Endodermal cell (in vitro differentiated cells): ENCODE data around the gene LIPC. TPM values are rescaled to one million over a fixed set of nuclear protein-coding genes. Genes with fewer than 3 reads are reported as not detected.

Source experiments
- DNase-seq: peaks from one replicate; pipeline ENCODE4 v3.0.0-alpha.2; 2017
- H3K27ac ChIP-seq: 2 replicates; pipeline ENCODE4 v1.5.1; 2013; ENCODE audit warnings: mild to moderate bottlenecking, low read depth, low read length, moderate library complexity
- H3K27me3 ChIP-seq: 2 replicates; pipeline ENCODE4 v1.6.1; 2013; ENCODE audit warnings: mild to moderate bottlenecking, low read length, moderate library complexity; ENCODE audit not compliant: insufficient read depth, control insufficient read depth, poor library complexity, severe bottlenecking
- H3K36me3 ChIP-seq: 2 replicates; pipeline ENCODE4 v1.7.0; 2013; ENCODE audit warnings: mild to moderate bottlenecking, low read length, moderate library complexity; ENCODE audit not compliant: control insufficient read depth, insufficient read depth
- H3K4me1 ChIP-seq: one replicate; pipeline ENCODE4 v1.7.0; 2013; ENCODE audit warnings: low read length; ENCODE audit not compliant: control insufficient read depth, insufficient read depth
- H3K4me3 ChIP-seq: 2 replicates; pipeline ENCODE4 v1.5.1; 2013; ENCODE audit warnings: mild to moderate bottlenecking, low read length, moderate library complexity
- H3K9ac ChIP-seq: 2 replicates; pipeline ENCODE4 v1.6.1; 2013; ENCODE audit warnings: mild to moderate bottlenecking, low read length, moderate library complexity; ENCODE audit not compliant: poor library complexity, severe bottlenecking; ENCODE audit errors: extremely low read depth
- H3K9me3 ChIP-seq: 2 replicates; pipeline ENCODE4 v1.6.1; 2013; ENCODE audit warnings: mild to moderate bottlenecking, low read length, moderate library complexity; ENCODE audit not compliant: control insufficient read depth
- H3K27ac Mint-ChIP-seq: 2 replicates; pipeline ENCODE4 v1.8.0; 2020; ENCODE audit warnings: mixed read lengths
- H3K27me3 Mint-ChIP-seq: 2 replicates; pipeline ENCODE4 v1.8.0; 2021; ENCODE audit warnings: mild to moderate bottlenecking, mixed read lengths; ENCODE audit not compliant: insufficient read depth
- H3K36me3 Mint-ChIP-seq: 2 replicates; pipeline ENCODE4 v1.8.0; 2020; ENCODE audit warnings: low read depth, mixed read lengths
- H3K4me1 Mint-ChIP-seq: 2 replicates; pipeline ENCODE4 v1.8.0; 2020; ENCODE audit warnings: mixed read lengths
- H3K4me3 Mint-ChIP-seq: 2 replicates; pipeline ENCODE4 v1.8.0; 2020; ENCODE audit warnings: mild to moderate bottlenecking, moderate library complexity, mixed read lengths
- H3K9me3 Mint-ChIP-seq: 2 replicates; pipeline ENCODE4 v1.8.0; 2020; ENCODE audit warnings: mild to moderate bottlenecking, mixed read lengths
- WGBS, 2 experiments: methylation state at CpG; one replicate each; pipeline versions ENCODE4 v1.1.5 to v1.1.7; 2013; ENCODE audit warnings: missing lambda C conversion rate in 2 of 2, mixed read lengths in 1 of 2; ENCODE audit not compliant: insufficient coverage in 1 of 2, insufficient read length in 1 of 2; 5-methylcytosine and 5-hydroxymethylcytosine counted together
- total RNA-seq, 2 donors: library from RNA; stranded (reverse); fragmentation: NEBNext Ultra II Directional in 1 of 2; extraction: Animal tissue kit (Norgen Biotek cat#: 25700) in 1 of 2; gene quantifications; 2 replicates in 1 of 2; 3 replicates in 1 of 2; pipeline ENCODE4 v1.2.1, GENCODE V29; 2021
- TF ChIP-seq, protein P1 (sequence below): fragments of 200-600 bp; sonication (generic); conservative IDR thresholded peaks from 2 replicates; pipeline ENCODE4 v1.5.0; 2021; ENCODE audit warnings: antibody characterized with exemption, mild to moderate bottlenecking

Gene LIPC
- total RNA-seq, 2 donors from 2014 or later: not detected

DNA sequence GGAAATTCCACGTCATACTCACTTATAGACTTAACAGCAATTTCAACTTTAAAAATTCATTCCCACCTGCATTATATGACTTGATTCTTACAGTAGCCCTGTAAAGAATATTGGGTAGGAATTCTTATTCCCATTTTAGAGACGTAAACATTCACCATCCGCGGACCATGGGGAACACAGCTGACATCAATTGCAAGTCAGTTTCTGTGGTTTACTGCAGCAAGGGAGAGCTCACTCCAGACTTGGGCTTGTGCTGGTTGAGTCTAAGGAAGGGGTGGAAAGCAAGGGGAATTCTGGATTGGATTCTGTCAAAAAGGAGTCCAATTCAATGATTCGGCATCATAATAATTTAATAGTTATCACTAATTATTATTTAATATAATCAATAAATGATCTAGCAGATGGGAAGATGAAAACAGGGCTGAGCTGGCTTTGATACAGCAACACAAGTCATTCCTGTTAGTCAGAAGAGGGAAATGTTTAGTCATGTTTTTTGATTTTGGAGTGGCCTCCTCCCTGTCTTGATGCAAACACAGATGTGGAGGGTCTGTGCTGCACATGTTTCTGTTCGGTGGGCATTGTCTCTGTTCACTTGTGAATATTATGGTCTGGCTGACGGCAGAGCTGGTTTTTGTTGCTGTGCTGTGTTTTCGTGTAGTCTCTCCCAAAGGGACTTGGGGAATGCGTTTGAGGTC is 9.7 kb downstream of the LIPC start:
- no peaks in the 10 kb centered on the region for H3K9me3 ChIP-seq
- TF ChIP-seq, protein P1, sequence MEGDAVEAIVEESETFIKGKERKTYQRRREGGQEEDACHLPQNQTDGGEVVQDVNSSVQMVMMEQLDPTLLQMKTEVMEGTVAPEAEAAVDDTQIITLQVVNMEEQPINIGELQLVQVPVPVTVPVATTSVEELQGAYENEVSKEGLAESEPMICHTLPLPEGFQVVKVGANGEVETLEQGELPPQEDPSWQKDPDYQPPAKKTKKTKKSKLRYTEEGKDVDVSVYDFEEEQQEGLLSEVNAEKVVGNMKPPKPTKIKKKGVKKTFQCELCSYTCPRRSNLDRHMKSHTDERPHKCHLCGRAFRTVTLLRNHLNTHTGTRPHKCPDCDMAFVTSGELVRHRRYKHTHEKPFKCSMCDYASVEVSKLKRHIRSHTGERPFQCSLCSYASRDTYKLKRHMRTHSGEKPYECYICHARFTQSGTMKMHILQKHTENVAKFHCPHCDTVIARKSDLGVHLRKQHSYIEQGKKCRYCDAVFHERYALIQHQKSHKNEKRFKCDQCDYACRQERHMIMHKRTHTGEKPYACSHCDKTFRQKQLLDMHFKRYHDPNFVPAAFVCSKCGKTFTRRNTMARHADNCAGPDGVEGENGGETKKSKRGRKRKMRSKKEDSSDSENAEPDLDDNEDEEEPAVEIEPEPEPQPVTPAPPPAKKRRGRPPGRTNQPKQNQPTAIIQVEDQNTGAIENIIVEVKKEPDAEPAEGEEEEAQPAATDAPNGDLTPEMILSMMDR: no peak
- no peaks in the 10 kb centered on the region for H3K27me3 ChIP-seq
- Mint-ChIP-seq H3K4me1 (peaks cover 54% of the 10 kb centered on the region), H3K27me3 (no peaks in the 10 kb centered on the region), H3K4me3 (no peak overlapping the region), H3K27ac (no peak overlapping the region), H3K36me3 (no peaks in the 10 kb centered on the region), H3K9me3 (no peaks in the 10 kb centered on the region)
- H3K4me1 ChIP-seq: peaks cover 22% of the 10 kb centered on the region
- no peak overlapping the region for H3K4me3 ChIP-seq
- WGBS, 2 experiments: 91 to 98% methylated on average over 6 to 8 of the region's 9 CpGs
- H3K27ac ChIP-seq: no peak overlapping the region
- H3K9ac ChIP-seq: no peak overlapping the region
- DNase-seq: no peak
- H3K36me3 ChIP-seq: no peaks in the 10 kb centered on the region

DNA sequence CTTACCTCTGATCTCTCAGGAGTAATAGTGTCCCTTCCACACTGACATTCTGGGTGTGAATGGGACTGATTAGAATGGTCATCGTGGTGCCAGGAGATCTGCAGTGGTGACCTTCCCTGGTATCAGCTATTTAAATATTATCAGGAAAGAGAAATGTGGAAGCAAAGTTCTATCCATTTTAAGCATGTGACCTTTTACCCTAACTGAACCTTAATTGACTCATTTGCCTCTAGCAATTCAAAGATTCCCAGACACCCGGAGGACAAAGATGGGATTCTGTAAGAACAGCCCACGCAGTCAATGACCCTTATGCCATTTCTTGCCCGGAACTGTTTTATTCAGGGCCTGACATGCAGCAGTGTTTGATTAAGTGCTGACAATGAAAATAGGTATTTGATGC is 10.3 kb downstream of the LIPC start:
- Mint-ChIP-seq H3K27me3 (no peaks in the 10 kb centered on the region), H3K4me3 (no peak overlapping the region), H3K4me1 (peaks cover 54% of the 10 kb centered on the region), H3K27ac (no peak overlapping the region), H3K9me3 (no peaks in the 10 kb centered on the region), H3K36me3 (no peaks in the 10 kb centered on the region)
- TF ChIP-seq, protein P1: no peak
- Histone ChIP-seq H3K9me3 (no peaks in the 10 kb centered on the region), H3K9ac (no peak overlapping the region), H3K4me1 (peaks cover 22% of the 10 kb centered on the region), H3K36me3 (no peaks in the 10 kb centered on the region), H3K27me3 (no peaks in the 10 kb centered on the region), H3K27ac (no peak overlapping the region), H3K4me3 (no peak overlapping the region)
- 83 to 88% methylated on average over 3 to 4 of the region's 4 CpGs for WGBS, 2 experiments
- DNase-seq: no peak

GRCh38 chr15:58443308-58443707 is 11.5 kb downstream of the LIPC start:
- Histone ChIP-seq H3K4me3 (no peak overlapping the region), H3K4me1 (peaks cover 22% of the 10 kb centered on the region), H3K9me3 (no peaks in the 10 kb centered on the region), H3K27me3 (no peaks in the 10 kb centered on the region), H3K27ac (no peak overlapping the region), H3K9ac (no peak overlapping the region), H3K36me3 (no peaks in the 10 kb centered on the region)
- DNase-seq: no peak
- no peaks in the 10 kb centered on the region for H3K36me3 Mint-ChIP-seq
- H3K4me3 Mint-ChIP-seq: no peak overlapping the region
- TF ChIP-seq, protein P1: no peak
- no peaks in the 10 kb centered on the region for H3K27me3 Mint-ChIP-seq
- H3K4me1 Mint-ChIP-seq: peaks cover 58% of the 10 kb centered on the region
- WGBS, 2 experiments: 70 to 81% methylated on average over 4 of the region's 4 CpGs
- H3K9me3 Mint-ChIP-seq: no peaks in the 10 kb centered on the region
- peak overlapping the region; percentile 86 for H3K27ac Mint-ChIP-seq
